SIG-M5 treated with dmso at 0.1 percent for 504 hours (cell line): ENCODE data around the gene TRMT61A.

Source experiments
- DNase-seq: peaks from one replicate; lab custom pipeline; 2025; ENCODE audit not compliant: unreplicated experiment; lab: John Stamatoyannopoulos, UW

The TRMT61A gene

GRCh38 chr14:103528587-103529382, at the start of gene TRMT61A:
TSS of gene TRMT61A (plus strand) at chr14:103529196. CDS start at chr14:103529979, 783 bp downstream.
- peak; percentile 84 for DNase-seq

GRCh38 chr14:103480595-103480994, 48.4 kb upstream of the TRMT61A start:
- peak; percentile 51 for DNase-seq

DNA sequence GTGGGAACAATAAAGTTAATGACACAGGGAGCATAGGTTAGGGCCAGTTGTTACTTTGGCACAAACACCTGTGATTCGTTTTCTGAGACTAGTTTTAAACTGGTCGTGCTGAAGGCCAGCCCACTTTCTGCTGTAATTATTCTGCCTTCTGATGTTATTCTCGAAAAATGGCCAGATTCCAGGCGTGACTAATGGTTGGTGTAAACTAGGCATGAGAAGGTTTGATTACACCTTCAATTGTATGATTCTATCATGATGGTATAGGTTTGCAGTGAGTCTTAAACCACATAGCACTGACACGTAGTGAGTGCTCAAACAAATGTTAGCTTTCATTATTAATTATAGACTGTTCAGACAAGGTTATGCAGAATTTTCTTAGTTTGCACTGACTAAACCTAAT, 45.4 kb upstream of the TRMT61A start:
- no peak for DNase-seq

DNA sequence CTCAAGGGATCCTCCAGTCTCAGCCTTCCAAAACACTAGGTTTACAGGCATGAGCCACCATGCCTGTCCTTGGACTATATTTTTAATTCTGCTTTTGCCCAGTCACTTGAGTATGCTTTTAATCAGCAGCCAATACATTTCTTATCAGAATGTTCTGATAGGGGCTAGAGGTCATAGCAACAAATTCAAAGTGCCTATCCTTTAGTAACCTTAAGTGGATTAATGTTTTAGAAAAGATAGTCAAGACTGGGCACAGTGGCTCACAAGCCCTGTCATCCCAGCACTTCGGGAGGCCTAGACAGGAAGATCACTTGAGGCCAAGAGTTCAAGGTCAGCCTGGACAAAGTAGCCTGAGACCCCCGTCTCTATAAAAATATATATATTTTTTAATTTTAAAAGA, 43.5 kb upstream of the TRMT61A start:
- no peak for DNase-seq

DNA sequence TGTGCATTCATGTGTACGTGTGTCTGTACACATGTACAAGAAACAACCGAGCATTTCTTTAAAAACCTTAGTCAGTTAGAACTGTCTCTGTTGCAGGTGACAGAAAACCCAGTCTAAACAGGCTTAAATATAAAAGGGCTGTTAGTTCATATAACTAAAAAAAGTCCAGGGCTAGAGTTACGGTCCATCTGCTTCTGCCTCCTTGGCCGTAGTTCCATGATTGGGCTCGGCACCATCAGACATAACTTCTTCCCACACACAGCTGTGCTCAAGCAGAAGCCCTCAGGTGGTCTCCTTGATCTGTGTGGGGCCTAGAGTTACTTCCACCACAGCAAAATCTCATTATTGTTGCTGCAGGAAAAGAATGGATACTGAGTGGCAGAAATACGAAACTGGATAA, 40.9 kb upstream of the TRMT61A start:
- no peak for DNase-seq

DNA sequence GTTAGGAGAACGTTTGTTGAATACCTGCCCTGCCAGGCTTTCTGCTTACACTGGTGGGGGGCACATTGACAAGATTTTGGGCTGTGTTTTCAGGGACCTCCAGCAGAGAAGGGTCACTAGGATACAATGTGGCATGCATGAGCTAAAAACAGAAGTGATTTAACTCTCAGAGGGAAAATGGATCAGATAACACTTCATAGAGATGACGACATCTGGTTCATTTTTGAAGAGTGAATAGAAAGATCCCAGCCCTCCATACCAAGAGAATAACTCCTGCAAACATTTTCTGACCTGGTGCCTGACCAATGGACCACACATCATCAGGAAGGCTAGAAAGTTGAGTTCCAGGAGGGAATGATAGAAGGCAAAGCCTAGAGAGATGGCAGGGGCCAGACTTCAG, 40.0 kb upstream of the TRMT61A start:
- no peak for DNase-seq

GRCh38 chr14:103489621-103490020, 39.4 kb upstream of the TRMT61A start:
- no peak for DNase-seq

- DNase-seq: no peak
Measured at GRCh38 chr14:103491691-103492090, 37.3 kb upstream of the TRMT61A start.

DNA sequence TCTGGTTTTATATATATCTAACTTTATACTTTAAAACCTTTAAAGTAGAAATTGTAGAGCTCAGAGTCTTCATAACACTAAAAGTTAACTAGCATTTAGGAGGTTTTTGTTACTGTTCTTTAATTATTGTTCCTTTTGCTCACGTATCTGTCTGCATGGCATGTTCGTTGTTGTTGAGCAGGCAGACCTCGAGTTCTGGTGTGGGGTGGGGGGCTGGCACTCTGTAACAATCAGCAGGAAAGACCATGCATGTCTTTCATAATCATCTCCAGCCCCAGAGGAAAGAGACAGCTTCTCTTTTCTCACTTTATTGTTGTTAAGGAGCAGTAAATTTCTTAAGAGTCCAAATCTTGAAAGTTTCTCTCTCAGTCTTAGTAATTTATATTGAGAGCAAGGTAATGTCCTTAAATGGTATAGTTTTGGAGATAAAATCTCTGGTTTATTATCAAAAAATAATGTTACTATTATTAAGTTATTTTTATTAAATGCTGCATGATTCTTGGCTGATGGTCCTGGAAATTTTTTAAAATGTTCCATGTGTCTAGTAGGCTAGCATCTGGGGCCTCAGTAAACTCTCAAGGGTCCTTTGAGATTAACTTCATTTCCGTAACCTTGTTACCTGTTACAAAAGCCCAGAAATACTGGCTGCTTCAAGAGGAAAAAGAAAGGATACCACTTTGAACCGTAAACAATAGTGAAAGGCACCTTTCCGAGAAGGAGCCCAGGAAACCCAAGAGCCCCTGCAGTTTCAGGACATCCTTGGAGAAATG, 36.7 kb upstream of the TRMT61A start:
- no peak for DNase-seq

DNA sequence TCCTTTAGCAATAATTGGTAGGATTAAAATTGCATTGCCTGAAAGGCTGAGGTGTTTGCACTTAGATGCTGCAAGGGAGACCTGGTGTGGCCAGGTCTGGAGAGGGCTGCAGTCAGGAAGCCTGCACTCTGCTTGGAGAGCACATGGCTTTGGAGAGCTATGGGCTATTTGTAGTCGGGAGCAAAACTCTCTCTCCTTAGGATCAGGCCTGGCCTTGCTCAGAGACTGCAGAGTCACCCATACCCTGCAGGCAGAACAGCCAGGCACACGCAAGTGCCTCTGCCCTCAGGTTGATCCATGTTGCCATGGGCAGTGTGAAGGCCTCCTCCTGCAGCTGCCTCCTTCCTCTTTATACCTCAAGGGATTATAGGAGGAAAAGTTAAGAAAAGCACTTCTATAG, 33.1 kb upstream of the TRMT61A start:
- no peak for DNase-seq

DNA sequence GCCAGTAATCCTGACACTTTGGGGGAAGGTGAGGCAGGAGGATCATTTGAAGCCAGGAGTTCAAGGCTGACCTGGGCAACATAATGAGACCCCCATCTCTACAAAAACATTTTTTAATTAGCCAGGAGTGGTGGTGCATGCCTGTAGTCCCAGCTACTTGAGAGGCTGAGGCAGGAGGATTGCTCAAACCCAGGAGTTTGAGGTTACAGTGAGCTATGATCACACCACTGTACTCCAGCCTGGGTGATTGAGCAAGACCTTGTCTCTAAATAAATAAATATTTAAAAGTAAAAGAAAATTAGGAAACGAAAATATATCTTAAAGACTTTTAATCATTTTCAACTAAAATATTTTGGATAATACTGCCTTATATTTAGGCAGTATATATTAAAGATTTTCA, 32.2 kb upstream of the TRMT61A start:
- DNase-seq: no peak

DNA sequence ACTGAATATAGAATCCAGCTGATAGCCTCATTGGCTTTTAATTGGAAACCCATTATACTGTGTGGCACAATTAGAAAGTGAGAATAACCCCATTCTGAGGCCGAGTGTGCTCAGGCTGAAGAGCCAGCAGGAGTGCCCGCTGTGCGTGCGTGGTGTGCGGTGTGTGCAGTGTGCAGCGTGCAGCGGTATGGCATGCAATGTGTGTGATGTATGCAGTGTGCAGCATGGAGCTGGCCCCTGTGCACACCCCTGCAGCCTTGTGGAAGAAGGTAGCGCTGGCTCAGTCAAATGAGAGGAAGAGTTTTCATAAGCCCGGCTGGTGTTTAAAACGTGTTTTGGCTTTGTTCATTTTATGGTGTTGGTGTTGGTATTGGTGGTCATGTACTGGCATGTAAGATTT, 29.3 kb upstream of the TRMT61A start:
- no peak for DNase-seq

GRCh38 chr14:103500148-103500990, 28.6 kb upstream of the TRMT61A start:
- DNase-seq: peak; percentile 66

DNA sequence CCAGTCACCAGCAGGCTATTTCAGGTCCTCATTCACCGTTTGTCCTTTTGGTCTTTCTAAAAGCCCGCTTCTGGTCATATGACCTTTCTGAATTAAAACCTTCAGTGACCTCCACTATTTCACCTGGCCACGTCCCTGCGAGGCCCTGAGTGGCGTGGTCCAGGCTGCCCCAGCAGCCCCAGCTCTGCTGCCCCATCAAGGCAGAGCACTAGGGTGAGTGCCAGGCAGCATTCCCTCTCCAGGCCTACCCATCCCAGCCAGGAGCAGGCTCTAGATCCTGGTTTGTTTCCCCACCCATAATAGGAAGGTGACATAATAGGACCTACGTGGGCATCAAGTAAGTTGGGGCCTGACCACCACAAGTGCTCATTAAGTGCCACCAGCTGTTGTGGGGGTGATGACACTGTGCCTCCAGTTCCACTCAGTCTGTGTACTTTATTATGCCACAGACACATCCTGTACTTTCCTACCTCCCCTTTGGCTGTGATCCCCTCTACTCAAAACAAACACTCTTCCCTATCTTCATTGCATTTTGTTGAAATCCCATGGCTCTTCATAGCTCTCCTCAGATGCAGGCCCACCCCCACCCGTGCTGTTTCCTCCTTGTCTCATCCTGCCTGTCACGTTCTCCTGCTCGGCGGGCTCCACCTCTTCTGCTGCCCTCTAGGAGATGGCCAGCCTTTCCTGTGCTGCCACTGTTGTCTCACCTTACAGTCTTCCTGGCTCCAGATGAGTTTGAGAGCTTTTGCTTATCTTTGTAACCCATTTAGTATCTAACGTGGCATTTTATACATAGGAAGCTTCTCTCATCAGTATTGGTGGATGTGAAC, 27.7 kb upstream of the TRMT61A start:
- DNase-seq: no peak

- DNase-seq: no peak
Measured at GRCh38 chr14:103501921-103502669, 26.9 kb upstream of the TRMT61A start.

DNA sequence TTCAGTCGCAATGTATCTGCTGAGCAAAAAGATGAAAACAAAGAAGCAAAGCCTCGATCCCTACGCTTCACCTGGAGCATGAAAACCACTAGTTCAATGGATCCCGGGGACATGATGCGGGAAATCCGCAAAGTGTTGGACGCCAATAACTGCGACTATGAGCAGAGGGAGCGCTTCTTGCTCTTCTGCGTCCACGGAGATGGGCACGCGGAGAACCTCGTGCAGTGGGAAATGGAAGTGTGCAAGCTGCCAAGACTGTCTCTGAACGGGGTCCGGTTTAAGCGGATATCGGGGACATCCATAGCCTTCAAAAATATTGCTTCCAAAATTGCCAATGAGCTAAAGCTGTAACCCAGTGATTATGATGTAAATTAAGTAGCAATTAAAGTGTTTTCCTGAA, 26.1 kb upstream of the TRMT61A start:
- no peak for DNase-seq

- DNase-seq: no peak
Measured at GRCh38 chr14:103503296-103503695, 25.7 kb upstream of the TRMT61A start.

DNA sequence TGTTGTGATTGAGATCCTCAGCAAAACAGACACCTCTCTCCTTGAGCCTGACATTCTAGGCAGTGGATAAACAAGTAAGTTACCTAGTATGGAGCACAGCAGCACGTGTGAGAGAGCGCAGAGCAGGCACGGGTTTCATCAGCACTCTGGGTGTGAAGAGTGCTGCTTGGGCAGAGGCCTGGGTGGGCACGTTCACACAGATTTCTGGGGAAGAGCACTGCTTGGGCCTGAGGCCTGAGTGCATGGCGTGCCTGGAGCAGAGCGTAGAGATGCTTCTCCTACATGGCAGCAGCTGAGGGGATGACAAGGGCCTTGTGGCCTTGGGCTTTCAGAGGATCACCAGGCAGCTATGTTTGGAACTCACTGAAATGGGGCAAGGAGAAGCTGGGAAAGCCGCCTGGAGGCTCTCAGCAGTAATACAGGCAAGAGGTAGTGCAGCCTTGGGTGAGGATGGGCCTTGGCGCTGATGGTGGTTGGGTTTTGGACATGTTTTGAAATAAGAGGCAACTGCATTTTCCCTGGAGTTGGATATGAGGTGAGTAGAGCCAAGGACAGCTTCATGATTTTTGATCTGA, 23.9 kb upstream of the TRMT61A start:
- DNase-seq: no peak

- no peak for DNase-seq
Measured at GRCh38 chr14:103507751-103508150, 21.2 kb upstream of the TRMT61A start.
